ENCODE results near the gene GBX2.

DNA sequence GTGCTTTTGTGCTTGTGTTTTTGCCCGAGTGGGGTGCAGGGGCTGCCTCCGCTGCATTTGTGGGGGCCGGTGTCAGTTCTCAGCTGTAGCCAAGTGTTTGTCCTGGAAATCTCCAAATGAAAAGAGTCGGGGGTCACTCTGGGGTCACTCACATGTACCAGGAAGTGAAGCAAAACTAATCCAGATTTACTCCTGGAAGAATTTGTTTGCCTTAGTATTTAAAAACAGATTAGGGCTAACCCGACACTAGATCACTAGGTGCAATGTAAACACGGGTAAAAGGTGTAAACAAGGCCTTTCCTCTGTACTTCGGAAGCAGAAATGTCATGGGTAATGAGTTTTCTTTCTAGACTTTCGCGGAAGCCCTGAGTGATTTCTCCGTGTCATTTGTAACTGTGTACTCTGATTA, 50.3 kb downstream of the GBX2 start:
- TF ChIP-seq ZFP30 (CRISPR knock-in tag; IDR thresholded peaks at IDR 0.05) (no peak), ZC3H10 (CRISPR knock-in tag; IDR thresholded peaks at IDR 0.05) (no peak), ZFP3 (CRISPR knock-in tag; IDR thresholded peaks at IDR 0.05) (no peak), ZNF70 (CRISPR knock-in tag; IDR thresholded peaks at IDR 0.05) (no peak), ARNTL (CRISPR knock-in tag; IDR thresholded peaks at IDR 0.05; ENCODE audit: borderline replicate concordance, low read depth) (no peak), RARB (CRISPR knock-in tag; IDR thresholded peaks at IDR 0.05) (no peak), TOX (CRISPR knock-in tag; IDR thresholded peaks at IDR 0.05; ENCODE audit: borderline replicate concordance) (no peak), GLIS3 (CRISPR knock-in tag; IDR thresholded peaks at IDR 0.05) (no peak), POU6F1 (CRISPR knock-in tag; IDR thresholded peaks at IDR 0.05; ENCODE audit: borderline replicate concordance, low read depth) (no peak), ZNF8 (CRISPR knock-in tag; IDR thresholded peaks at IDR 0.05) (no peak), CREB5 (CRISPR knock-in tag; IDR thresholded peaks at IDR 0.05; ENCODE audit: low read depth) (no peak), CSDC2 (CRISPR knock-in tag; IDR thresholded peaks at IDR 0.05) (no peak)
- TF ChIP-seq, protein P1, sequence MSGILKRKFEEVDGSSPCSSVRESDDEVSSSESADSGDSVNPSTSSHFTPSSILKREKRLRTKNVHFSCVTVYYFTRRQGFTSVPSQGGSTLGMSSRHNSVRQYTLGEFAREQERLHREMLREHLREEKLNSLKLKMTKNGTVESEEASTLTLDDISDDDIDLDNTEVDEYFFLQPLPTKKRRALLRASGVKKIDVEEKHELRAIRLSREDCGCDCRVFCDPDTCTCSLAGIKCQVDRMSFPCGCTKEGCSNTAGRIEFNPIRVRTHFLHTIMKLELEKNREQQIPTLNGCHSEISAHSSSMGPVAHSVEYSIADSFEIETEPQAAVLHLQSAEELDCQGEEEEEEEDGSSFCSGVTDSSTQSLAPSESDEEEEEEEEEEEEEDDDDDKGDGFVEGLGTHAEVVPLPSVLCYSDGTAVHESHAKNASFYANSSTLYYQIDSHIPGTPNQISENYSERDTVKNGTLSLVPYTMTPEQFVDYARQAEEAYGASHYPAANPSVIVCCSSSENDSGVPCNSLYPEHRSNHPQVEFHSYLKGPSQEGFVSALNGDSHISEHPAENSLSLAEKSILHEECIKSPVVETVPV (CRISPR knock-in tag; IDR thresholded peaks at IDR 0.05): no peak
- TF ChIP-seq, protein P2, sequence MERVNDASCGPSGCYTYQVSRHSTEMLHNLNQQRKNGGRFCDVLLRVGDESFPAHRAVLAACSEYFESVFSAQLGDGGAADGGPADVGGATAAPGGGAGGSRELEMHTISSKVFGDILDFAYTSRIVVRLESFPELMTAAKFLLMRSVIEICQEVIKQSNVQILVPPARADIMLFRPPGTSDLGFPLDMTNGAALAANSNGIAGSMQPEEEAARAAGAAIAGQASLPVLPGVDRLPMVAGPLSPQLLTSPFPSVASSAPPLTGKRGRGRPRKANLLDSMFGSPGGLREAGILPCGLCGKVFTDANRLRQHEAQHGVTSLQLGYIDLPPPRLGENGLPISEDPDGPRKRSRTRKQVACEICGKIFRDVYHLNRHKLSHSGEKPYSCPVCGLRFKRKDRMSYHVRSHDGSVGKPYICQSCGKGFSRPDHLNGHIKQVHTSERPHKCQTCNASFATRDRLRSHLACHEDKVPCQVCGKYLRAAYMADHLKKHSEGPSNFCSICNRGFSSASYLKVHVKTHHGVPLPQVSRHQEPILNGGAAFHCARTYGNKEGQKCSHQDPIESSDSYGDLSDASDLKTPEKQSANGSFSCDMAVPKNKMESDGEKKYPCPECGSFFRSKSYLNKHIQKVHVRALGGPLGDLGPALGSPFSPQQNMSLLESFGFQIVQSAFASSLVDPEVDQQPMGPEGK (CRISPR knock-in tag; IDR thresholded peaks at IDR 0.05; ENCODE audit: borderline replicate concordance): no peak
